A549 treated with CpdA at 1 μM for 4 hours (cell line): ENCODE data around the gene ZNF691. TPM values are rescaled to one million over a fixed set of nuclear protein-coding genes. Genes with fewer than 3 reads are reported as not detected.

Source experiments
- total RNA-seq: library from RNA; stranded (reverse); fragments of 200-300 nt; extraction: Qiagen RNA extraction; gene quantifications from 5 replicates; pipeline ENCODE4 v1.2.3, GENCODE V29; 2022; ENCODE audit warnings: low read depth

ZNF691 gene
- 5.7 to 7.6 TPM (median 6.7 TPM) in 5 replicates for total RNA-seq

GRCh38 chr1:42846257-42847110 is at the start of gene ZNF691:
ZNF691 (plus strand) TSS chr1:42846613; CDS start chr1:42849659, 3,046 bp downstream.

GRCh38 chr1:42816585-42817439 is 29.6 kb upstream of the ZNF691 start, which contains the start of the genes ERMAP and SVBP:
ERMAP (plus strand) TSS chr1:42817122; CDS start chr1:42830449, 13,327 bp downstream.
SVBP (minus strand) TSS chr1:42817397; CDS start chr1:42816544, 853 bp downstream.

Other genes starting within 250 kb of the ZNF691 start
- 57.1 to 76.2 TPM (median 64.4 TPM) in 5 replicates for gene PPIH, start 188.2 kb upstream of the ZNF691 start, total RNA-seq
- 702 to 810 TPM (median 732 TPM) in 5 replicates for gene YBX1, start 164.2 kb upstream of the ZNF691 start, total RNA-seq
- not detected in 5 replicates for gene CLDN19, start 106.4 kb upstream of the ZNF691 start, total RNA-seq
- 30.6 to 34.7 TPM (median 31.6 TPM) in 5 replicates for gene P3H1, start 79.6 kb upstream of the ZNF691 start, total RNA-seq
- 2.0 to 4.3 TPM (median 3.2 TPM) in 5 replicates for gene C1orf50, start 79.4 kb upstream of the ZNF691 start, total RNA-seq
- 0.07 to 0.40 TPM (median 0.10 TPM) in 4 of 5 replicates, not detected in the other for gene TMEM269, start 61.6 kb upstream of the ZNF691 start, total RNA-seq
- gene ERMAP, start 29.5 kb upstream of the ZNF691 start, total RNA-seq, result 3.4 to 5.0 TPM (median 3.7 TPM) in 5 replicates
- gene SVBP, start 29.2 kb upstream of the ZNF691 start, total RNA-seq, result 14.7 to 16.0 TPM (median 15.1 TPM) in 5 replicates
- 130 to 160 TPM (median 145 TPM) in 5 replicates for gene SLC2A1, start 112.3 kb downstream of the ZNF691 start, total RNA-seq